ENCODE measurements around the gene PFAS. TPM values are rescaled to one million over a fixed set of nuclear protein-coding genes. Genes with fewer than 3 reads are reported as not detected.

PFAS gene
- total RNA-seq, 4 donors from 2014 or later: 13.6 to 54.0 (median 40.0) TPM

DNA sequence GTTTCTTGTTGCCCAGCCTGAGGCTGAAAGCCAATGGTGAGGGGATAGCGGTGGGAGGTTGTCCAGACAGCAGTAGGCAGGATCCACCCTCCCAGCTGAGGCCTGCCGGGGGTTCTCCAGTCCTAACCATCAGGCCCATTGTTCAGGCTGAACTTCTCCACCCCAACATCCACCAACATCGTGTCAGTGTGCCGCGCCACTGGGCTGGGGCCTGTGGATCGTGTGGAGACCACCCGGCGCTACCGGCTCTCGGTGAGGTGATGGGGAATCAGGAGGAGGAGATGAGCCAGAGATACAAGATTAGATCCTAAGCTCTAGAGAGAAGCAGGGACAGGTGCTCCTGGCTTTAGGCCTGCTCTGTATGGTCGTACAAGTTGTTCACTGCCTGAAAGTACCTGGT, 5.8 kb downstream of the PFAS start:
- Histone ChIP-seq H3K27ac (no peak overlapping the region), H3K4me3 (no peak overlapping the region), H3K4me1 (peaks cover 0 to under 1% of the 10 kb centered on the region in 2 donors), H3K36me3 (no peaks in the 10 kb centered on the region), H3K27me3 (no peaks in the 10 kb centered on the region), H3K9me3 (no peaks in the 10 kb centered on the region)
- DNase-seq: no peak
- intact Hi-C loops (cut with DNase I; ENCODE audit: low total_unique reads): no loop called here
- no peak for TF ChIP-seq POLR2A (IDR thresholded peaks at IDR 0.05)
- no peak for TF ChIP-seq CTCF (IDR thresholded peaks at IDR 0.05)

DNA sequence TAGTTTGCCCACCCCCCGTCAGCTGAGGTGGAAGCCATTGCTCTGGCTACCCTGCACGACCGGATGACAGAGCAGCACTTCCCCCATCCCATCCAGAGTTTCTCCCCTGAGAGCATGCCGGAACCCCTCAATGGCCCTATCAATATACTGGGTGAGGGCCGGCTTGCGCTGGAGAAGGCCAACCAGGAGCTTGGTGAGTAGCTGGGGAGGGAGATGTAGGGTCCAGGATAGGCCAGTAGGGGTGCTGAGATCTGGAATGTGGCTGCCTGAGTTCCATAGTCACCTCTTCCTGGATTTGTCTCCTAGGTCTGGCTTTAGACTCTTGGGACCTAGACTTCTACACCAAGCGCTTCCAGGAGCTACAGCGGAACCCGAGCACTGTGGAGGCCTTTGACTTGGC, 6.4 kb downstream of the PFAS start:
- TF ChIP-seq POLR2A (IDR thresholded peaks at IDR 0.05): no peak
- no peak for TF ChIP-seq CTCF (IDR thresholded peaks at IDR 0.05)
- no peaks in the 10 kb centered on the region for H3K27me3 ChIP-seq
- no peak overlapping the region for H3K4me3 ChIP-seq
- H3K36me3 ChIP-seq: no peaks in the 10 kb centered on the region
- no peaks in the 10 kb centered on the region for H3K4me1 ChIP-seq
- intact Hi-C loops (cut with DNase I; ENCODE audit: low total_unique reads): no loop called here
- DNase-seq: no peak
- no peaks in the 10 kb centered on the region for H3K9me3 ChIP-seq
- no peak overlapping the region for H3K27ac ChIP-seq

DNA sequence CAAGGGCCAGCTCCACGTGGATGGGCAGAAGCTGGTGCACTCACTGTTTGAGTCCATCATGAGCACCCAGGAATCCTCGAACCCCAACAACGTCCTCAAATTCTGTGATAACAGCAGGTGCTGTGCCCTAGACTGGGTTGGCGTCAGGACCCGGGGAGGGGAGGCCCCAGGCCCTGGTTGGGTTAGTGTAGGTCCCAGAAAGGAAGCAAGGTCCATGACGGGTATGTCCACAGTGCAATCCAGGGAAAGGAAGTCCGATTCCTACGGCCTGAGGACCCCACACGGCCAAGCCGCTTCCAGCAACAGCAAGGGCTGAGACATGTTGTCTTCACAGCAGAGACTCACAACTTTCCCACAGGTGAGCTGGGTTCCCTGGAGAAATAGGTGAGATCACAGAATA, 7.2 kb downstream of the PFAS start:
- H3K4me1 ChIP-seq: no peaks in the 10 kb centered on the region
- intact Hi-C loops (cut with DNase I; ENCODE audit: low total_unique reads): no loop called here
- H3K9me3 ChIP-seq: no peaks in the 10 kb centered on the region
- H3K4me3 ChIP-seq: no peak overlapping the region
- TF ChIP-seq POLR2A (IDR thresholded peaks at IDR 0.05): no peak
- TF ChIP-seq CTCF (IDR thresholded peaks at IDR 0.05): no peak
- H3K27me3 ChIP-seq: no peaks in the 10 kb centered on the region
- H3K27ac ChIP-seq: no peak overlapping the region
- no peak for DNase-seq
- no peaks in the 10 kb centered on the region for H3K36me3 ChIP-seq

DNA sequence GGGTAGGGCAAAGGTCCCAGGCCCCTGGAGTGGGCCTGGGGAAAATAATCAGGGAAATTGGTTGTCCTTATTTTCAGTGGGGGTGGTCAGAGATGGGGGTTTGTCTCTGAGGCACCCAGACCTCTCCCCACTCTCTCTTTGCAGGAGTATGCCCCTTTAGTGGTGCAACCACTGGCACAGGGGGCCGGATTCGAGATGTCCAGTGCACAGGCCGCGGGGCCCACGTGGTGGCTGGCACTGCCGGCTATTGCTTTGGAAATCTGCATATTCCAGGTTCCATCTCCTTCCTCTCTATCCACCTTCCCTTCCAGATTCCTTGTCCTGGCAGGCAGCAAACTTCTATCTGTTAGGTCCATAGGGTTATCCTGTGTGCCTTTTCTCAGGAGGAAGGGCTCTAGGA, 7.6 kb downstream of the PFAS start:
- no peak for TF ChIP-seq POLR2A (IDR thresholded peaks at IDR 0.05)
- no peak for TF ChIP-seq CTCF (IDR thresholded peaks at IDR 0.05)
- DNase-seq: no peak
- intact Hi-C loops (cut with DNase I; ENCODE audit: low total_unique reads): no loop called here
- H3K4me3 ChIP-seq: no peak overlapping the region
- H3K4me1 ChIP-seq: no peaks in the 10 kb centered on the region
- H3K27me3 ChIP-seq: no peaks in the 10 kb centered on the region
- H3K27ac ChIP-seq: no peak overlapping the region
- H3K9me3 ChIP-seq: no peaks in the 10 kb centered on the region
- no peaks in the 10 kb centered on the region for H3K36me3 ChIP-seq

DNA sequence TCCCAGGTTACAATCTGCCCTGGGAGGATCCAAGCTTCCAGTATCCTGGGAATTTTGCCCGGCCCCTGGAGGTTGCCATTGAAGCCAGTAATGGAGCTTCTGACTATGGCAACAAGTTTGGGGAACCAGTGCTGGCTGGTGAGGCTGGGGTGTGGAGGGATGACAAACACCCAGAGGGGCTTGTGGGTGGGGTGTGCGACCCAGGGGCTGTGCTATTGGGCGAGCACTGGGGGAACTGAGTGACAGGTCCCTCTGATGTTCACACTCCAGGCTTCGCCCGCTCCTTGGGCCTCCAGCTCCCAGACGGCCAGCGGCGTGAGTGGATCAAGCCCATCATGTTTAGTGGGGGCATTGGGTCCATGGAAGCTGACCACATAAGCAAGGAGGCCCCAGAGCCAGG, 8.7 kb downstream of the PFAS start:
- intact Hi-C loops (cut with DNase I; ENCODE audit: low total_unique reads): no loop called here
- no peak for TF ChIP-seq CTCF (IDR thresholded peaks at IDR 0.05)
- no peak for TF ChIP-seq POLR2A (IDR thresholded peaks at IDR 0.05)
- DNase-seq: no peak
- H3K9me3 ChIP-seq: no peaks in the 10 kb centered on the region
- H3K36me3 ChIP-seq: no peaks in the 10 kb centered on the region
- H3K4me3 ChIP-seq: no peak overlapping the region
- no peaks in the 10 kb centered on the region for H3K4me1 ChIP-seq
- no peak overlapping the region for H3K27ac ChIP-seq
- H3K27me3 ChIP-seq: no peaks in the 10 kb centered on the region
